ENCODE data around the gene RNU6-9. TPM values are rescaled to one million over a fixed set of nuclear protein-coding genes. Genes with fewer than 3 reads are reported as not detected.
"Not testable (repeated sequence)": the region's sequence is repeated elsewhere in the genome, so short reads cannot be mapped to it uniquely, and the experiment has no call there.

RNU6-9 gene
- polyA plus RNA-seq, 3 donors, result not detected

DNA sequence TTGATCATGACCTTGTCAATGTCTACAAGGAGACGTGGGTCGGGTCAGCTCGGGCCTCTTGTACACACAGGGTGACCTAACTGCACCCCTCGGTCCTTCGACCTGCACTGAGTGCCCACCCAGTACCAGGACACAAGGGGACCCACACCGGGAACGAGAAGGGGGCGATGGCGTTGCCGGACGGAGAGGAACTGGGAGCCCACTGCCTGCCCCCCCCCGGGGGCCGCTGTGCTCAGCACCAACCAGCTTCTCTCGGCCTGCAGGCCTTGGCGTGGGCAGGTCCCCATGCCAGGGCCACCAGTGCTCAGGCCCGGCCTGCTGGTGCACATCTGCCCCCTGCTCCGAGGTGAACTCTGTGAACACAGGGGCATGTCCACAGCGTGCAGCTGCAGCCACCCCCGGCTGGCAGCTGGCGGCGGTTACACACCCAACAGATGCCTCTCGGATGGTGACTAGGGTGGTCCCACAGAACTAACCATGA is 19.7 kb upstream of the RNU6-9 start:
- no peak for DNase-seq (ENCODE audit: extremely low read depth in 1 of 11, low read depth in 9 of 11, low spot score in 4 of 11)

DNA sequence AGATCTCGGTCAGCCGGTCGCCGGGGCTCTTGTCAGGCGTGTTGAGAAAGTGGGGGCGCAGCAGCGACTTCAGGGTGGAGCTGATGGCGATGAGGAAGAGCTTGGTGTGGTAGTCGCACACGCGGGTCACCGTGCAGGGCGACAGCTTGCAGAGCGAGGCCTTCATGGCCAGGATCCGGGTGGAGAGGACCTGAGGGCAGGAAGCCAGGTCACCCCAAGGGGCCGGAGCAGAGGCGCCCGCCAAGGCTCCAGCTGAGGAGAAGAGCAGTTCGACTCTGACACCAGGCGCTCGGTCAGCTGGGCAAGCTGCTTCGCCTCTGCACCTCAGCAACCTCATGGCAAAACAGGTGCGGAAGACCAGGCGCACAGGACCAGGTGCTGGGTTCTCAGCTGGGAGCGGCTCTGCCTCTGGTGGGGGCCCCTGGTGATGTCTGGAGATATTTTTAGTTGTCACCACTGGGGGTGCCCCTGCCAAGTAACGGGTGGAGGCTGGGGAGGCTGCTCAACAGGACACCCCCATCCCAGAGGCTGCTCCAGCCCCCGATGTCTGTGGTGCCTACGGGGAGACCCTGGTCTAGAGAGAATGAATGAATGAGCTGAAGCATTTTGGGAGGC is 17.9 kb upstream of the RNU6-9 start:
- DNase-seq (ENCODE audit: extremely low read depth in 1 of 11, low read depth in 9 of 11, low spot score in 4 of 11), result no peak

DNA sequence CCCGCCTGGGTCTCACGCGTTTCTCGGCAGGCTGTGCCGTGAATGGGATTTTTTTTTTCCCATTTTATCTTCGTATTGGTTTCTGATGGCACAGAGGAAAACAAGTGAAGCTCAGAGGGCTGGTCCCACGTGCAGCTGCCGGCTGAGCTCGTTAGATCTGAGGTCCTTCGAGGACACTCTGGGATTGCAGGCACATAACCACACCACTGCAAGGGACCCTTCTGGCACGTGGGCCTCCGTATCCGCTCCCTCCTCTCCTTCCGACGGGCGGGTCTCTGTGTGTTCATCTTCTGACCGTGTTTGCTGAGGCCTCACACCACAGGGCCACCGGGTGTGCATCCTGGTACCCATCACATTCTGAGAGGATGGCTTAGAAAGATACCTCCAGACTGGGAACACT is 17.2 kb upstream of the RNU6-9 start:
- no peak for DNase-seq (ENCODE audit: extremely low read depth in 1 of 11, low read depth in 9 of 11, low spot score in 4 of 11)

DNA sequence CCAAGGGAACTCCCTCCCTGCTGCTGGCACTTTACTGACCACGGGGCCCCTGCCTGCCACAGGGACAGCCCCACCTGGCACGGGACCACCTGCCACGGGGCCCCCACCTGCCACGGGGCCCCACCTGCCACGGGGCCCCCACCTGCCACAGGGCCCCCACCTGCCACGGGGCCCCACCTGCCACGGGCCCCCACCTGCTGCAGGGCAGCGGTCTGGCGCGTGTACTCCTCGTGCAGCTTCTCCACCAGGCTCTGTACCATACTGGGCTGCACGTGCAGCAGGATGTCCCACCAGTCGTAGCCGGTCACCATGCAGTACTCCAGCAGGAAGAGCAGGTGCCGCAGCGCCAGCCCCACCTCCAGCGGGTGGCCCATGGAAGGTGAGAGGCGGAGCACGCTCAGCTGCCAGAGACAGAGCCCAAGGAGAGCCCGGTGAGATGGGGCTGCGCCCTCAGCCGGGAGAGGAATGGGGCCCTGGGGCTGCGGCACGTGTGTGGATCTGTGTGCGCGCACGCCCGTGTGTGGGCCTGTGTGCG is 16.4 kb upstream of the RNU6-9 start:
- DNase-seq (ENCODE audit: extremely low read depth in 1 of 11, low read depth in 9 of 11, low spot score in 4 of 11), result no peak

DNA sequence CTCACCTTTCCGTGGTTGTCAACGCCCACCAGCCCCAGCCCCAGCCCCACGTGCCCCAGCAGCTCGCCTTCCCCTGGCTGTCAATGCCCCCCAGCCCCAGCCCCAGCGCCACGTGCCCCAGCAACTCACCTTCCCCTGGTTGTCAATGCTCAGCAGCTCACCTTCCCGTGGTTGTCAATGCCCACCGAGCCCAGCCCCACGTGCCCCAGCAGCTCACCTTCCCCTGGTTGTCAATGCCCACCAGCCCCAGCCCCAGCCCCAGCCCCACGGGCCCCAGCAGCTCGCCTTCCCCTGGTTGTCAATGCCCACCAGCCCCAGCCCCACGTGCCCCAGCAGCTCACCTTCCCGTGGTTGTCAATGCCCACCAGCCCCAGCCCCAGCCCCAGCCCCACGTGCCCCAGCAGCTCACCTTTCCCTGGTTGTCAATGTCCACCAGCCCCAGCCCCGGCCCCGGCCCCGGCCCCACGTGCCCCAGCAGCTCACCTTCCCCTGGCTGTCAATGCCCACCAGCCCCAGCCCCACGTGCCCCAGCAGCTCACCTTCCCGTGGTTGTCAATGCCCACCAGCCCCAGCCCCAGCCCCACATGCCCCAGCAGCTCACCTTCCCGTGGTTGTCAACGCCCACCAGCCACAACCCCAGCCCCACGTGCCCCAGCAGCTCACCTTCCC is 15.2 kb upstream of the RNU6-9 start:
- DNase-seq (ENCODE audit: extremely low read depth in 1 of 11, low read depth in 9 of 11, low spot score in 4 of 11), result not testable (repeated sequence)

DNA sequence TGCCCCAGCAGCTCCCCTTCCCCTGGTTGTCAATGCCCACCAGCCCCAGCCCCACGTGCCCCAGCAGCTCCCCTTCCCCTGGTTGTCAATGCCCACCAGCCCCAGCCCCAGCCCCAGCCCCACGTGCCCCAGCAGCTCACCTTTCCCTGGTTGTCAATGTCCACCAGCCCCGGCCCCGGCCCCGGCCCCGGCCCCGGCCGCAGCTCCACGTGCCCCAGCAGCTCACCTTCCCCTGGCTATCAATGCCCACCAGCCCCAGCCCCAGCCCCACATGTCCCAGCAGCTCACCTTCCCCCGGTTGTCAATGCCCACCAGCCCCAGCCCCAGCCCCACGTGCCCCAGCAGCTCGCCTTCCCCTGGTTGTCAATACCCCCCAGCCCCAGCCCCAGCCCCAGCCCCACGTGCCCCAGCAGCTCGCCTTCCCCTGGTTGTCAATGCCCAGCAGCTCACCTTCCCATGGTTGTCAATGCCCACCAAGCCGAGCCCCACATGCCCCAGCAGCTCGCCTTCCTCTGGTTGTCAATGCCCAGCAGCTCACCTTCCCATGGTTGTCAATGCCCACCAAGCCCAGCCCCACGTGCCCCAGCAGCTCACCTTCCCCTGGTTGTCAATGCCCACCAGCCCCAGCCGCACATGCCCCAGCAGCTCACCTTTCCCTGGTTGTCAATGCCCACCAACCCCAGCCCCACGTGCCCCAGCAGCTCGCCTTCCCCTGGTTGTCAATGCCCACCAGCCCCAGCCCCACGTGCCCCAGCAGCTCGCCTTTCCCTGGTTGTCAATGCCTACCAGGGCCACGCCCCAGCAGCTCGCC is 14.3 kb upstream of the RNU6-9 start:
- not testable (repeated sequence) for DNase-seq (ENCODE audit: extremely low read depth in 1 of 11, low read depth in 9 of 11, low spot score in 4 of 11)

DNA sequence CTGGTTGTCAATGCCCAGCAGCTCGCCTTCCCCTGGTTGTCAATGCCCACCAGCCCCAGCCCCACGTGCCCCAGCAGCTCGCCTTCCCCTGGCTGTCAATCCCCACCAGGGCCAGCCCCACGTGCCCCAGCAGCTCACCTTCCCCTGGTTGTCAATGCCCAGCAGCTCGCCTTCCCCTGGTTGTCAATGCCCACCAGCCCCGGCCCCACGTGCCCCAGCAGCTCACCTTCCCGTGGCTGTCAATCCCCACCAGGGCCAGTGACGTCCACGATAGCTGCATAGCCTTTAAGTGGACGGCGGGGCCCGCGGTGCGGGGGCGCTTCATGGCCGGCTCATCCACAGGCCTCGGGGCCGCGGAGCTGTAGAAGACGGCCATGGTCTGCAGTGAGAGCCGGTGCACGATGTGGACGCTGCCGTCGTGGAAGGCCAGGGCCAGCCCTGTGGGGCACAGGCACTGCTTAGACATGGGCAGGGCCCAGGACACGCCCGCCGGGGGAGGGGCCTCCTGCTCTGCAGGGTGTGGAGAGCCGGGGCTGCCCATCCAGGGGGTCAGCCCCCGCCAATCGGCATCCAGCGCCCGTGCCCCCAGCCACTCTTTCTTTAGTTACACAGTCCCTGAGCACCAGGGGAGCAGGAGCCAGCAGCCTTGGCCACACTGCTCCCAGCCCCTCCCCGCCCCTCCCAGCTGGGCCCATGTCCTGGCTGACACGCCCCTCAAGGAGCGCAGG is 13.4 kb upstream of the RNU6-9 start:
- no peak for DNase-seq (ENCODE audit: extremely low read depth in 1 of 11, low read depth in 9 of 11, low spot score in 4 of 11)

DNA sequence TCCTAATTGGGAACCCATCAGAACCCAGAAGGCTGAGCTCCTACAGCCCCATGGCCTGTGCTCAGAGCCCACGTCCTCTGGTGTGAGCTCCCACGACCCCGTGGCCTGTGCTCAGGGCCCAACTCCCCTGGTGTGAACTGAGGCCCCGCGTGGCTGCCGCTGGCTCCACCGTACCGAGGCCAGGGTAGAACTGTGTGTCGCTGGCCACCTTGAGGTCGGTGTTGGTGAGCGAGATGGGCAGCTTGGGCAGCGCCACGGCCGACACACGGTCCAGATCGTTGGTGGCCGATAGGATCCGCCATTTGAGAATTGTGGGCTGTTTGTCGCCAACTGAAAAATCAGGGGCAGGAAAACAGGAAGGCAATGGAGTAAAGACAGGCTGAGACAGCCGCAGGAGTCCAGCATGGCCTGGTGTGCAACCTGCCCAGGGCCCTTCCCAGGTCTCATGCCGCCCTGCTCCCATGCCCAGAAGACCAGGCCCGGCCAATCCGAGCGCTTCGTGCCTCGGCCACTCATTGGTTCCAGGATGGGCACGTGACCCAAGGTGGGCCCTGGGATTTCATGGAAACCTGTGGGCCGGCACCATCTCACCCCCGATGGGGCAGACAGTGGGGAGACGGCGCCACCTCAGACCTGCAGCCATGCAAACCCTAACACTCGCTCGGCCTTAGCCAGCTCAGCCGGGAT is 11.8 kb upstream of the RNU6-9 start:
- no peak for DNase-seq (ENCODE audit: extremely low read depth in 1 of 11, low read depth in 9 of 11, low spot score in 4 of 11)

DNA sequence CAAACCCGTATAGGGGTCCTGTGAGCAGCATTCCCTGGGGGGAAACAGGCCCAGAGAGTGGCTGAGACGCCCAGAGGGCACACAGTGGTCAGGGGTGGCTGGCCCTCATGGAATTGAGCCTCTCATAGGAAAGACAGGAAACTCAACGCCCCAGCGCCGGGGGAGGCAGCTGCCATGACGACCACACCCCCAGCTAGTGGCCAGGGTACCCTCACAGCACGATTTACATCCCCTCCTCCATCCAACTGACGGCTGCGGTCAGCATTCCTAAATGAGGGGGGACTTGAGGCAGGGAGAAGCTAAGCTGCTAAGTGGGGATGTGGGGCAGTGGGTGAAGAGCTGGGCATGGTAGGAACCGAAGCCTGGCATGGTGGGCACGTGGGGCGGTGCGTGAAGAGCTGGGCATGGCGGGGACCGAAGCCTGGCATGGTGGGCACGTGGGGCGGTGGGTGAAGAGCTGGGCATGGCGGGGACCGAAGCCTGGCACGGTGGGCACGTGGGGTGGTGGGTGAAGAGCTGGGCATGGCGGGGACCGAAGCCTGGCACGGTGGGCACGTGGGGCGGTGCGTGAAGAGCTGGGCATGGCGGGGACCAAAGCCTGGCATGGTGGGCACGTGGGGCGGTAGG is 10.3 kb upstream of the RNU6-9 start:
- DNase-seq (ENCODE audit: extremely low read depth in 1 of 11, low read depth in 9 of 11, low spot score in 4 of 11), result no peak

DNA sequence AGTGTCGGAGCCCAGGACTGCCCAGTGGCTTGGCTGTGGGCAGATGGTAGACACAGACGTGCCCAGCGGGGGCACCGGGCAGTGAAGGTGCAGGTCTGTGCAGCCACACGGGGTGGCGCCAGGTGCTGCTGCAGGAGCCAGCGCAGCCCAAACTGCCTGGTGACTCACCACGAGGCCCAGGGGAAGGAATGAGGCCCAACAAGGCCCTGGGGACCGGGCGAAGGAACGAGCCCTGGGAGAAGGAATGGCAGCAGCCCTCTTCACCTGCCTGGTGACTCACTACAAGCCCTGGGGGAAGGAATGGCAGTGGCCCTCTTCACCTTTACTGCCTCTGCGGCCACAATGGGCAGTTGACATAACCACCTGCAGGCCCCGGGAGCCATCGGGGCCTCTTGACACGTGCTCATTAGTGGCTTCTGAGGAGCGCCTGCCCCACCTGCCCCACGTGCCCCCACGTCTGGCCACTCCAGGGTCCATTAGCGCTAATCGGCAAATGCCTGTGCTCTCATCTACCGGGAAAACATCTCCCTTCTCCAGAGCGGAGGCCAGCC is 9.5 kb upstream of the RNU6-9 start:
- no peak for DNase-seq (ENCODE audit: extremely low read depth in 1 of 11, low read depth in 9 of 11, low spot score in 4 of 11)

DNA sequence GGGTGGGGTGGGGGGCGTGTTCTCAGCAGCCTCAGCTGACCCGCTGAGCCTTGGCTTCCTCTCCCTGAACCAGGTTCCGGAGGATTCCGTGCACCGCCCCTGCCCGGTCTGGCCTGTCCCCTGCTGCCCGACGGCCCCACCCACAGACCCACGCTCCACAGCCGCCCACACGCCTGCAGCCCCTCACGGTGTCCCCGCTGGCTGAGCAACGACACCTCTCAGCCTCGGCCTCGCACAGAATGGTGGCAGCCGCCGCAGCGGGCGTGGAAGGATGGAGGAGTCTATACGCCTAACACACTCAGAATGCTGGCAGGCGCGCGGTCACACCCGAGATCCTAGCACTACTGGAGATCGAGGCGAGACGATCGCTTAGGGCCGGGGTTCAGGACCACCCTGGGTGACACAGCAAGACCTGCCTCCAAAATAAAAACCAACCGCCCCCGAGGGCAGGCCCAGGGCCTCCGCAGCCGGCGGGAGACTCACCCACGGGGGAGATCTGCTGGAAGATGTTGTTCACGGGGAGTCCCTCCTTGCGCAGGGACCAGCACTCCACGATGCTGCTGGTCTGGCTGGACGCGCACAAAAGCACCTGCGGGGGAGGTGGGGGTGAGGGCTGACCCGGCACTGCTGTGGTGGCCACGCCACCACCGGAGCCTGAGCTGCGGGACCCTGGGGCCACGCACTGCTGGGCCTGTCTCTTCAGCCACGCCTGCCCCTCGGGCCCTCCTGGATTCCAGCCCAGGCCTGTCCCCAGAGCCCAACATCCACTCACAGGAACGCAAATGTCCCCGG is 8.7 kb upstream of the RNU6-9 start:
- DNase-seq (ENCODE audit: extremely low read depth in 1 of 11, low read depth in 9 of 11, low spot score in 4 of 11), result no peak

DNA sequence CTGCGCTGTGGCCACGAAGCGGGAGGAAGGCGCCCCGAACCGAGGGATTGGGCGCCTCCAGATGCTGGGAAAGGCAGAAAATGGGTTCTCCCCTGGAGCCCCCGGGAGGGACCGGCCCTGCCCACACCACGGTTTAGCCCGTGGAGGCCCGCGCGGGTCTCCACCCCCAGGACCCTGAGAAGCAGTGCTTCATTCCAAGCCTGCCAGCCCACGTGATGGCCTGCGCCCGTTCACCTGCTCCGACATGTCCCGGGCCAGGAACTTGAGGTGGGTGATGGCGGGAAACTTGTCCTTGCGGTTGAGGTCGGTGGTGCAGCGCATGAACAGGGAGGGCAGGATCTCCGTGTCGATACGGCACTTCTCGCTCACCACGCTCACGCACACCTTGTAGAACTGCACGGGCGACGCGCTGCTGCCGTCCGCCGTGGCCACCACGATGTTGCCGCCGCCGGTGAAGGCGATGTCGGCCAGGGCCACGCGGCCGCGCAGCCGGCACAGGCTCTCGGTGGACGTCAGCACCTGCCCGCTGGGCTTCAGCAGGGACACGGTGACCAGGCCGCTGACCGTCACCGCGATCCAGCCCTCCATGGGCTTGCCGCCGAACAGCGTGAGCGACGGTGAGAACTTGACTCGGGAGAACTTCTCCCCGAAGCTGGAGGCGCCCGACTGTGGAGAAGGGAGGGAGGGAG is 7.6 kb upstream of the RNU6-9 start:
- DNase-seq (ENCODE audit: extremely low read depth in 1 of 11, low read depth in 9 of 11, low spot score in 4 of 11), result no peak

DNA sequence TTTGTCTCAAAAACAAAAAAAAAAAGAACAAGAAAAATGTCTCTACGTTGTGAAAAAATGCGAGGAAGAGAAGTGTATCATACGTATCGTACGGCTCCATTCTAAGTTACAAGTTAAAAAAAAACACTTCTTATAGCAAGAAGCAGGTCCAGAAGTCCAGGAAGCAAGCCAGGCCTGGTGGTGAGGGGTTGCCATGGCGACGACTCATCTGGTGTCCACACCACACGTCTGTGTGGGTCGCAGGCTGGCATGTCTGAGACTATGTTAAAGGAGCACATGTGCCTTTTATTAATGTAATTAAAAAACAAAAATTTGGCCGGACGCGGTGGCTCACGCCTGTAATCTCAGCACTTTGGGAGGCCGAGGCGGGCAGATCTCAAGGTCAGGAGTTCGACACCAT is 6.2 kb upstream of the RNU6-9 start:
- no peak for DNase-seq (ENCODE audit: extremely low read depth in 1 of 11, low read depth in 9 of 11, low spot score in 4 of 11)

DNA sequence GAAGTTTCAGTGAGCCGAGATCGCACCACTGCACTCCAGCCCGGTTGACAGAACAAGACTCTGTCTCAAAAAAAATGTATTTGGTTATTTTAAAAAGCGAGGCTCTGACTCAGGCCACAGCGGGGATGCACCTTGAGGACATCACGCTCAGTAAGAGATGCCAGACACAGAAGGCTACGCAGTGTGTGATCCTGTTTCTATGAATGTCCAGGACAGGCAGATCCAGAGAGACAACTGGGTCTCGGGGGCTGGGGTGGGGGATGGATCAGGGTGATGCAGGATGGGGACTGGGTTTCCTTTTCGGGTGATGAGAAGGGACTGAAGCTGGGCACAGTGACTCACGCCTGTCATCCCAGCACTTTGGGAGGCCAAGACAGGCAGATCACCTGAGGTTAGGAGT is 5.7 kb upstream of the RNU6-9 start:
- no peak for DNase-seq (ENCODE audit: extremely low read depth in 1 of 11, low read depth in 9 of 11, low spot score in 4 of 11)

DNA sequence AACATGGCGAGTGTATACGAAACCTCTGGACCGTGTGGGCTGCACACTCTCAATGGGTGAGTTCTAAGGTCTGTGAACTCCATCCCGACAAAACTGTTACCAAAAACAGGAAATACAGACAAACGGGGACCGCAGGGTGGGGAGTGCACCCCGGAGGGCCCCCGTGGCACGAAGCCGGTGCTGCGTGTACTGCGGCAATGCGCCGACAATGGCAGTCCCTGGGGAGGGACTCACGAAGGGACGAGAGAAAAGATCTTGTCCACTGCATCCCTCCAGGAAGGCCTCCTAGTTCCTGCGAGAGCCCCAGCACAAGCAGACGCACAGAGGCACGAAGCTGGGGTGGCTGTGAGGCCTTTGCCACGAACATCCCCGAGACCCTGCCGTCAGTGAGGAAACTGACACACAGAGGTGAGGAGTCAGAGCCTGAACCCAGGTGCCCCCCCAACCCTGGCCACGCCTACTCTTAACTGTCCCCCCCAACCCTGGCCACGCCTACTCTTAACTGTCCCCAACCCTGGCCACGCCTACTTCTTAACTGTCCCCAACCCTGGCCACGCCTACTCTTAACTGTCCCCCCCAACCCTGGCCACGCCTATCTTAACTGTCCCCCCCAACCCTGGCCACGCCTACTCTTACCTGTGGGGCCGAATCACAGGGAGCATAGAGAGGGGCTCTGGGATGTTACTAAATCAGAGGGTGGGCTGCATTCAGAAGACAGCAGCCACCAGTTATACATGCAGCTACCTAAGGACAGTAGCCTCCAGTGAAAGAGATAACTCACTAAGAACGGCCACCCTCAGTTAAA is 4.5 kb upstream of the RNU6-9 start:
- no peak for DNase-seq (ENCODE audit: extremely low read depth in 1 of 11, low read depth in 9 of 11, low spot score in 4 of 11)

All from renal cortex interstitium (tissue), 11 donors.